Neutrophil (primary cell): ENCODE results near the gene ARHGAP11A.

ENCODE experiments used
- H3K27ac ChIP-seq: fragments of 200-600 bp; sonication (generic); 2 replicates; pipeline ENCODE4 v1.5.1; 2016; ENCODE audit warnings: mild to moderate bottlenecking, moderate library complexity
- H3K27me3 ChIP-seq: fragments of 200-600 bp; sonication (generic); 2 replicates; pipeline ENCODE4 v1.6.0; 2016; ENCODE audit warnings: mild to moderate bottlenecking
- H3K36me3 ChIP-seq: fragments of 200-600 bp; sonication (generic); 2 replicates; pipeline ENCODE4 v1.5.1; 2017
- H3K4me1 ChIP-seq, 2 experiments: fragments of 200-600 bp in 1 of 2; sonication (generic) in 1 of 2; 1 replicate in 1 of 2; 2 replicates in 1 of 2; pipeline versions ENCODE4 v1.5.1 to v1.6.1; 2013 to 2016; ENCODE audit warnings: low read depth in 1 of 2, low read length in 1 of 2, mild to moderate bottlenecking in 1 of 2, moderate library complexity in 1 of 2; ENCODE audit not compliant: control insufficient read depth in 1 of 2, insufficient read depth in 1 of 2
- H3K4me3 ChIP-seq, 2 experiments: fragments of 200-600 bp in 1 of 2; sonication (generic) in 1 of 2; 1 replicate in 1 of 2; 2 replicates in 1 of 2; pipeline ENCODE4 v1.5.1; 2013 to 2016; ENCODE audit warnings: low read depth in 1 of 2, low read length in 1 of 2, mild to moderate bottlenecking in 1 of 2, moderate library complexity in 1 of 2
- H3K9me3 ChIP-seq: fragments of 200-600 bp; sonication (generic); 2 replicates; pipeline ENCODE4 v1.5.1; 2016
- CTCF ChIP-seq: fragments of 200-600 bp; sonication (generic); IDR thresholded peaks from 2 replicates; pipeline ENCODE4 v1.5.1; 2016; ENCODE audit warnings: antibody characterized with exemption

Gene ARHGAP11A

GRCh38 chr15:32643907-32644445 lies 28.7 kb downstream of the ARHGAP11A start:
- no peaks in the 10 kb centered on the region for H3K9me3 ChIP-seq
- peaks cover 30% of the 10 kb centered on the region for H3K27me3 ChIP-seq
- H3K4me3 ChIP-seq = no peak overlapping the region
- no peak overlapping the region for H3K27ac ChIP-seq
- H3K36me3 ChIP-seq = peaks cover 23% of the 10 kb centered on the region
- TF ChIP-seq CTCF = no peak
- H3K4me1 ChIP-seq = no peaks in the 10 kb centered on the region

- no peaks in the 10 kb centered on the region for H3K9me3 ChIP-seq
- TF ChIP-seq CTCF = no peak
- H3K4me3 ChIP-seq = no peak overlapping the region
- no peak overlapping the region for H3K27ac ChIP-seq
- no peaks in the 10 kb centered on the region for H3K4me1 ChIP-seq
- H3K27me3 ChIP-seq = peaks cover 21% of the 10 kb centered on the region
- H3K36me3 ChIP-seq = peaks cover 12% of the 10 kb centered on the region
Observed at GRCh38 chr15:32646291-32646690, 31.0 kb downstream of the ARHGAP11A start.

- TF ChIP-seq CTCF = no peak
- H3K4me3 ChIP-seq = no peak overlapping the region
- peaks cover 21% of the 10 kb centered on the region for H3K36me3 ChIP-seq
- no peaks in the 10 kb centered on the region for H3K4me1 ChIP-seq
- no peaks in the 10 kb centered on the region for H3K27me3 ChIP-seq
- no peak overlapping the region for H3K27ac ChIP-seq
- H3K9me3 ChIP-seq = no peaks in the 10 kb centered on the region
Observed at GRCh38 chr15:32649342-32649741, 34.0 kb downstream of the ARHGAP11A start.

DNA sequence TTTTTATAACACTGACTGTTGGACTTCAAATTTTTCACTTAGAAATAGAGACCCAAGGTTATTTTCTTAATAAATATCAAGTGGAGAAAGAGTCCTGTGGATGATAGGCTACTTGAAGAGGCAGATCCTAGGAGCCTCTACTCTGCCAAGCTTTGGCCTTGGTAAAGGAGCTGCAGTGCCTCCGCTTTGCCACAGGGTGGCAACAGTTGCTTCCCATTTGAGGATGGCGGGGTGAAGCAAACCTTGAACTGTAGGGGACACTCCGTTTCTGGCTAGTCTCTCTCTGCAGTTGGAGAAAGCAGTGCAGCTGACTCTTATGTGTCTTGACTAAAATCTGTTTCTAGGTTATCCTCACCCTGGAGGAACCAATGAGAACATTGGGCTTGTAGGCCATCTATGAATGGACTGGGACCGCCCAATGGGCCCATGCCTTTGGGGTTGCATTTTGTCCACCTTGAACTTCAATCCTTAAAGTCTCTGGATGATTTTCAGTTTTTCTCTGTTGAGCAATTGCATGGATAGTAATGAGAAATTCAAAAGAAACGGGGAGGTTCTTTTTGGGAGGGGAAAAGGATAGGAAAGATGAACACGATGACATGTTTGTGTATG lies 36.0 kb downstream of the ARHGAP11A start:
- peaks cover 28% of the 10 kb centered on the region for H3K36me3 ChIP-seq
- H3K27ac ChIP-seq = no peak overlapping the region
- no peaks in the 10 kb centered on the region for H3K4me1 ChIP-seq
- peak; percentile 77 for TF ChIP-seq CTCF
- no peak overlapping the region for H3K4me3 ChIP-seq
- H3K9me3 ChIP-seq = no peaks in the 10 kb centered on the region
- no peaks in the 10 kb centered on the region for H3K27me3 ChIP-seq

GRCh38 chr15:32652178-32652577 lies 36.9 kb downstream of the ARHGAP11A start:
- Histone ChIP-seq H3K4me3 (no peak overlapping the region), H3K9me3 (no peaks in the 10 kb centered on the region), H3K36me3 (peaks cover 23% of the 10 kb centered on the region), H3K27me3 (no peaks in the 10 kb centered on the region), H3K4me1 (no peaks in the 10 kb centered on the region), H3K27ac (no peak overlapping the region)
- TF ChIP-seq CTCF = no peak
